Subcutaneous abdominal adipose tissue (tissue), 5 donors: ENCODE measurements around the gene CTIF.

ENCODE experiments used
- H3K27ac ChIP-seq: one replicate; pipeline ENCODE4 v1.7.0; 2013; ENCODE audit warnings: low read depth, mild to moderate bottlenecking, inconsistent platforms, low read length, moderate library complexity
- H3K27me3 ChIP-seq, 5 donors: one replicate each; pipeline ENCODE4 v1.7.0; 2013; ENCODE audit warnings: low read length in 5 of 5, inconsistent platforms in 1 of 5; ENCODE audit not compliant: control insufficient read depth in 5 of 5, insufficient read depth in 4 of 5
- H3K36me3 ChIP-seq, 5 donors: one replicate each; pipeline ENCODE4 v1.7.0; 2013; ENCODE audit warnings: low read length in 5 of 5; ENCODE audit not compliant: control insufficient read depth in 5 of 5, insufficient read depth in 5 of 5
- H3K4me1 ChIP-seq, 5 donors: one replicate each; pipeline ENCODE4 v1.7.0; 2013; ENCODE audit warnings: low read length in 5 of 5, mild to moderate bottlenecking in 3 of 5, moderate library complexity in 1 of 5; ENCODE audit not compliant: control insufficient read depth in 5 of 5, insufficient read depth in 5 of 5
- H3K4me3 ChIP-seq, 5 donors: one replicate each; pipeline ENCODE4 v1.7.0; 2013; ENCODE audit warnings: low read length in 5 of 5, low read depth in 1 of 5
- H3K9ac ChIP-seq, 5 donors: one replicate each; pipeline ENCODE4 v1.7.0; 2013; ENCODE audit warnings: low read length in 5 of 5, mild to moderate bottlenecking in 4 of 5, moderate library complexity in 3 of 5
- H3K9me3 ChIP-seq, 5 donors: one replicate each; pipeline ENCODE4 v1.7.0; 2013; ENCODE audit warnings: low read length in 5 of 5; ENCODE audit not compliant: control insufficient read depth in 5 of 5
- donor health status: healthy.
- donor health status: healthy.
- donor health status: healthy.
- donor health status: healthy.
- donor health status: healthy.

CTIF gene

DNA sequence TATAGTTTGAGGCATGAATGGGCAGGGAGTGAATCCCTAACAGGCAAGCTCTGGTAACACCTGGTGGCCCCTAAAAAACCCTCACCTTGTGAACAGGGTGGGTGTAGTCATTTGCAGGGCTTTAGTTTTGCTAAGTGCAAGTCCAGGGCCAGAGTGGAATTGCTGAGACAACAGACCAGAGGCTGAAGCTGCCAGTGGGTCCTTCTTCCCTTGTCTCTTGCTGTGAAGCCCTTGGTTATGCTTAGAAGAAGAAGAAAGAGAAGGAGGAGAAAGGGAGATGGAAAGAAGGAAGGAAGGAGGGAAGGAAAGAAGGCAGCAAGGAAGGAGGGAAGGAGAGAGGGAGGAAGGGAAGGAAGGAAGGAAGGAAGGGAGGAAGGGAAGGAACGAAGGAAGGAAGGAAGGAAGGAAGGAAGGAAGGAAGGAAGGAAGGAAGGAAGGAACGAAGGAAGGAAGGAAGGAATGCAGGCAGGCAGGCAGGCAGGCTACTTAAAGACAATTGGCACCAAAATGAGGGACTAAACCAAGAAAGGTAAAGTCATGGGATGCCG, 366.1 kb downstream of the CTIF start:
- Histone ChIP-seq H3K4me3 (peak overlapping the region in 1 of 5 donors; percentile 29), H3K4me1 (peaks cover 12 to 25% (median 25%) of the 10 kb centered on the region in 5 donors), H3K36me3 (no peaks in the 10 kb centered on the region), H3K27me3 (no peaks in the 10 kb centered on the region), H3K9ac (no peak overlapping the region), H3K27ac (no peak overlapping the region), H3K9me3 (peaks cover 0 to 13% (median 10%) of the 10 kb centered on the region in 5 donors)

DNA sequence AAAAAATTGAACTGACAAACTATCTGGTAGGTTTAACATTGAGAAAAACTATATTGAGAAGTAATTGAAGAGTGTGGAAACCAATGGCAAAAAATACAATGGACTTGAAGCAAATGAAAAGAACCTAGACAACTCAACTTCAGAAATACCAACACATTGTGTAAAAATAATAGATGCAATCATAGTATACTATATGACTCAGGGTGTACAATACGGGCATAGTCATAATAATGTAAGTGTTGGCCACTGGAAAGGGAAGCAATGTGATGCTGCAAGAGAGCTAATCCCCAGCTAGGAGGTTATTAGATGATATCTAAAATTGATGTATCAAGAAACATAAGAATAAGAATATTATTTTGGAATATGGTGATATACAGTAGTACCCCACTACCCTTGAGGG, 366.7 kb downstream of the CTIF start:
- H3K36me3 ChIP-seq: no peaks in the 10 kb centered on the region
- H3K4me1 ChIP-seq: peaks cover 12 to 26% (median 25%) of the 10 kb centered on the region in 5 donors
- no peak overlapping the region for H3K4me3 ChIP-seq
- no peak overlapping the region for H3K27ac ChIP-seq
- no peak overlapping the region for H3K9ac ChIP-seq
- peaks cover 0 to 13% (median 10%) of the 10 kb centered on the region in 5 donors for H3K9me3 ChIP-seq
- no peaks in the 10 kb centered on the region for H3K27me3 ChIP-seq

DNA sequence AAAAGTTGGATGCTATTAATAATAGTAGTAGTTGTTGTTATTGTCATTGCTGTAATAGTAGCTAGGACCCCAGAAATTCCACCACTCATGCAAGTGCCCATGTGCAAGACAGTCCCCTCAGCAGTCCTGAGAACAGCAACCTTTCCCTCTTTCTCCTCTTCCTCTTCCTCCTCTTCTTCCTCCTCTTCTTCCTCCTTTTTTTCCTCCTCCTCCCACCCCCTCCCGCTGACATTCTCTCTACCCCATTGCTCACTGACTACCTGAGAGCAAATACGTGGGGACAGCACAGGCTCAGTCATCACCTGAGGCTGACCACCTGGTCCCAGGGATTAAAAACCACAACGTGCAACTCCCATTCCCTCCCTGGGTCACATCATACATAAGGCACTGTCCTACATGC, 370.1 kb downstream of the CTIF start:
- no peak overlapping the region for H3K4me3 ChIP-seq
- H3K4me1 ChIP-seq: peaks cover 0 to 8% (median under 1%) of the 10 kb centered on the region in 5 donors
- H3K27ac ChIP-seq: no peak overlapping the region
- H3K9me3 ChIP-seq: peaks cover 0 to 13% (median 10%) of the 10 kb centered on the region in 5 donors
- no peaks in the 10 kb centered on the region for H3K36me3 ChIP-seq
- no peak overlapping the region for H3K9ac ChIP-seq
- H3K27me3 ChIP-seq: no peaks in the 10 kb centered on the region

DNA sequence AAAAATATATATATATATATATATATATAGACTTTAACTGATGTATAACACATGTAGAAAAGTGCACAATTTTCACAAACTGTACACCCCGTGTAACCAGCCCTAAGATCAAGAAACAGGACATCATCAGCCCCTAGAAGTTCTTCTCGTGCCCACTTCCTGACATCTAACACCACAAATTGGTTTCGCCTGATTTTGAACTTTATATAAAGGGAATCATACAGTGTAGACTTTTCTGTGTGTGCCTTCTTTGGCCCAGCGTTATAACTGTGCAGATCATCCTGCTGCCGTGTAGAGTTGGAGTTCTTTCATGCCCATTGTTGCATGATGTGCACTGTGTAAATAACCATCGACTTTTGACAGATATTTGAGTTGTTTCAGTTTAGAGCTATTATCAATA, 370.9 kb downstream of the CTIF start:
- Histone ChIP-seq H3K9me3 (peaks cover 0 to 6% (median 6%) of the 10 kb centered on the region in 5 donors), H3K9ac (no peak overlapping the region), H3K4me3 (no peak overlapping the region), H3K27ac (no peak overlapping the region), H3K36me3 (no peaks in the 10 kb centered on the region), H3K27me3 (no peaks in the 10 kb centered on the region), H3K4me1 (peaks cover 0 to 11% (median under 1%) of the 10 kb centered on the region in 5 donors)

DNA sequence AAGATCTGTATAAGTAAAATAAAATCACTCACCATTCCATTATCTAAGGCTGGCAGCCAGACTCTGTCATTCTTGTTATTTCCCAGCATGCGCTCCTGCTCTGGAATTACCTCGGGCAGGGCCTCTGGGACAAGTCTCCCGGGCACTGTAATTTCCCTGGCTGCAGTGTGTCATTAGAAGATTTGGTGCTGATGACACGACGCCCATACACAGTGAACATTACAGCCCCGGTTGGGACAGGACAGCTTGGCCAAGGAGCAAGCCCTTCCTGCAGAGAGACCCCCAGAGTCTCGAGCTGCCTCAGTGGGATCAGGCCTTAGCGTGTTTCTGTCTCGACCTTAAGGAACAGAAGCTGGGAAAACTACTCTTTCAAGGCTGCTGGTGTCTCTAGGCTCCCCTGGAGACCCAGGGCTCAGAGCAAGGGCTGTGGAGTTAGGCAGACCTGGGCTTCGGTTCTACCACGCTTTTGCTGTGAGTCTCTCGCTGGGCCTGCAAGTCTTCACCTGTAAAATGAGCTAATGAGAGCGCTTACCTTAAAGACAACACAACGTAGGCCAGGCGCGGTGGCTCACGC, 372.2 kb downstream of the CTIF start:
- Histone ChIP-seq H3K4me3 (no peak overlapping the region), H3K9ac (no peak overlapping the region)

More for the DNA sequence above, 372.2 kb downstream of the CTIF start:
- no peaks in the 10 kb centered on the region for H3K9me3 ChIP-seq
- no peaks in the 10 kb centered on the region for H3K27me3 ChIP-seq
- H3K4me1 ChIP-seq: peaks cover 0 to 16% (median 3%) of the 10 kb centered on the region in 5 donors
- H3K36me3 ChIP-seq: no peaks in the 10 kb centered on the region
- no peak overlapping the region for H3K27ac ChIP-seq
